Activated CD4-positive, CD25-positive, alpha-beta regulatory T cell treated with anti-CD3 and anti-CD28 coated beads, Interleukin-2, amount 50 U/mL, for 16 hours (primary cell): Measurements from ENCODE around the gene GAS6.
"Not testable (repeated sequence)": the region's sequence is repeated elsewhere in the genome, so short reads cannot be mapped to it uniquely, and the experiment has no call there.

Experiments used
- DNase-seq: peaks from one replicate; pipeline ENCODE4 v3.0.0-alpha.2; 2020; ENCODE audit warnings: low read depth, low spot score

The GAS6 gene

GRCh38 chr13:113791226-113791625 is 72.7 kb downstream of the GAS6 start:
- DNase-seq, result no peak

- not testable (repeated sequence) for DNase-seq
Measured at GRCh38 chr13:113789931-113790330, 73.9 kb downstream of the GAS6 start.

DNA sequence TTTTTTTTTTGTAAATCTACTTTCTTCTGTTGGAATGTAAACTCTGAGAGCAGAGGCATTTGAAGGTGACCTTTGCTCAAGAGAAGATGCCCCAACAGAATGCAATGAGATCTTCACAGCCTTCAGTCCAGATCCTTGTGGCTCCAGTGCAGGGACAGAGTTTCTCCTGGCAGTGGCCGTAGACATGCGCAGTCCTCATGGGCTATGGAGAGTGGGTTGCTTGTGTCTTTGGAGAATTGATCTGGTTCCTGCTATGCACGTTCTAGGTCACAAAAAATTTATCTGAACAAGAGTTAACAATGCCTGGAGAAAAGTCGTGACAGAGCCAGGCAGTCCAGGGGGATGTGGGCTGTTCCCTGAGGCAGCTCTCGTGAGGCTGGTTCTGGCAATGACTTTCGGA is 74.7 kb downstream of the GAS6 start:
- no peak for DNase-seq

DNA sequence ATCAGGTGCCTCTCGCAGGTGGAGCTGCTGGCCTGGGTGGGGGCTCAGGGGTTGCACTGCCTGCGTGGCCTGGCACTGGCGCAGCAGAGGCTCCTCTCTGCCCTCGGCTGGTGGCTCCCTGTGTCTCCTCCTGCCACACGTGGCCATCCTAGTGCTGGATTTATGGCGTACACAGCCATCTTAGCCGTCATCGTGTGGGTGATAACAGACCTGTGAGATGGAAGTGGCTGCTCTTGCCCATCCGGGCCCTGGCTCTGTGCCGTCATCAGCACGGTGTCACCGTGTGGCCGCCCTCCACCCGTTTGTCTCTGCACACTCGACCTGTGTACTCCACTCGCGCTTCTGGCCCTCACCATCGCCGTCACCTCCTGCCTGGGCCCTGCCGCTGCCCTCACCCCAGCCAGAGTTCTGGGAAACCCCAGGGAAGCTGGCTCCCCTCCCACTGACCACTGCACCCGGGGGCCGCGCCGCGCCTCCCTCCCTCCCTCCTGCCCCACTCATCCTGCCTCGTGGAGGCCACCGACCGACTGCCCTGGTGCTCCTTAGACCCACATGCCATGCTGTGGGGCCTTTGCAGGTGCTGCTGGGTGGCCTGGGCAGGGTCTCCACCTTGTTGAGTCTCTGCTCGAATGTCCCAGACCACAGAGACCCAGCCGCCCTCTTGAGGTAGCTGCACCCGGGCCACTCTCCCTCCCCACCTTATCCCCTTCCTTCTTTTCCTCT is 75.3 kb downstream of the GAS6 start:
- DNase-seq, result no peak

GRCh38 chr13:113787694-113788093 is 76.2 kb downstream of the GAS6 start:
- no peak for DNase-seq

DNA sequence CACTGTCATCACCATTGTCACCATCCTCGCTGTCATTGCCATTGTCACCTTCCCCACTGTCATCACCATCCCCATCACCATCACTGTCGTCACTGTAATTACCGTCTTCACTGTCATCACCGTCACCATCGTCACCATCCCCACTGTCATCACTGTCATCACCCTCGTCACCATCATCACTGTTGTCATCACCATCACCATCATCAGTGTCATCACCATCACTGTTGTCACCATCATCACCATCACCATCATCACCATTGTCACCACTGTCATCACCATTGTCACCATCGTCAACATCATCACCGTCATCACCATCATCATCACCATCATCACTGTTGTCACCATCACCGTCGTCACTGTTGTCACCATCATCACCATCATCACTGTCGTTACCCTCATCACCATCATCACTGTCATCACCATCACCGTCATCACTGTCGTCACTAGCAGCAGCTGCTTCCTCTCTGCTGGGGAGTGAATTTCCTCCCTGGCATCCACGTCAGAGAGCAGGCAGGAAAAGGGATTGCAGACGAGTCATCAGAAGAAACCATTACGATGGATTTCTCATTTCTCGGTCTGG is 77.5 kb downstream of the GAS6 start:
- DNase-seq, result no peak

- no peak for DNase-seq
Measured at GRCh38 chr13:113785051-113786010, 78.5 kb downstream of the GAS6 start.

DNA sequence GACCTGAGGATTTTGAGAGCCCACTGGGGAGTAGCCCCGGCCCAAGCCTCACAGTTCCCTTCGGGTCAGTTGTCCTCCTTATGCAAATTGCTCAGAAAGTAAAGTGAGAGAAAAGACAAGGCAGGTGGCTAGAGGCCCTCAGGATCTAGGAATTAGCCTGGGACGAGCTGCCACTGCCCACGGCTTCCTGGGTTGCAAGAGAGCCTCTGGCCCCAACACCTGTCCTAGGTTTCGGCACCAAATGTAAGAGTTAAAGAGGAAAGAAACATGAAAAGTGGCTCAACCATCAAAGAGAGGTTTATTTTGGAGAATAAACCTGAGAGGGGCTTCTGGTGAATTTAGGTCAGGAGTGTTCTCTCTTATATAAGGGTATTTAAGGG is 79.2 kb downstream of the GAS6 start:
- no peak for DNase-seq

DNA sequence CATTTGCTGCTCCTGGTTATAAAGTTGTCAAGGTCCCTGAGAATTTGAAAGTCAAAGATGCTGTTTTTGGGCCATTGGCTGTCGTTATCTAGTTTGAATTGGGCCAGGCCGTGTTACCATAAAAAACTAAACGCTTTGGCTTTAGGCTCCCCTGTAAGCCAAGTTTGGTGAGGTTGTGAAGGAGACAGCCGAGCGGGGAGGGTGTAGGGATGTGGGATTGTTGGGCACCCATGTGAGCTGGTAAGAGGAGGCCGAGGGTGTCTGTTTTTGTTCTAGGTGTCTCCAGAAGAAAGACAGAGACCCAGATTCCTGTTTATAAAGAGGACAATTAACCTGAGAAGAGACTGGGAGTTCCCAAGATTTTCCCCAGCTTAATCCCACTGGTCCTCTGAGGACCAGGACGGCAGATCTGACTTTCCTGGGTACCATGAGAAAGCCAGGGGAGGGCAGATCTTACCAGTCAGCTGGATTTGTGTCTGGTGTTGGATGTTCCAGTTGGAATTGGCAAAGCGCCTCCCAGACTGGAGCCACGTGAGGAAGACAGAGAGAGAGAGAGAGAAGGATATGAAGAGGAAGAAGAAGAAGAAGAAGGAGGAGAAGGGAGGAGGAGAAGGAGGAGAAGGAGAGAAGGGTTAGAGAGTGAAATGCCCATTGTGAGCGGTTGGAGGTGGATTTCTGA is 79.8 kb downstream of the GAS6 start:
- no peak for DNase-seq

GRCh38 chr13:113783200-113783881 is 80.5 kb downstream of the GAS6 start:
- no peak for DNase-seq

GRCh38 chr13:113782472-113782871 is 81.4 kb downstream of the GAS6 start:
- DNase-seq, result no peak

- no peak for DNase-seq
Measured at GRCh38 chr13:113781571-113781970, 82.3 kb downstream of the GAS6 start.

DNA sequence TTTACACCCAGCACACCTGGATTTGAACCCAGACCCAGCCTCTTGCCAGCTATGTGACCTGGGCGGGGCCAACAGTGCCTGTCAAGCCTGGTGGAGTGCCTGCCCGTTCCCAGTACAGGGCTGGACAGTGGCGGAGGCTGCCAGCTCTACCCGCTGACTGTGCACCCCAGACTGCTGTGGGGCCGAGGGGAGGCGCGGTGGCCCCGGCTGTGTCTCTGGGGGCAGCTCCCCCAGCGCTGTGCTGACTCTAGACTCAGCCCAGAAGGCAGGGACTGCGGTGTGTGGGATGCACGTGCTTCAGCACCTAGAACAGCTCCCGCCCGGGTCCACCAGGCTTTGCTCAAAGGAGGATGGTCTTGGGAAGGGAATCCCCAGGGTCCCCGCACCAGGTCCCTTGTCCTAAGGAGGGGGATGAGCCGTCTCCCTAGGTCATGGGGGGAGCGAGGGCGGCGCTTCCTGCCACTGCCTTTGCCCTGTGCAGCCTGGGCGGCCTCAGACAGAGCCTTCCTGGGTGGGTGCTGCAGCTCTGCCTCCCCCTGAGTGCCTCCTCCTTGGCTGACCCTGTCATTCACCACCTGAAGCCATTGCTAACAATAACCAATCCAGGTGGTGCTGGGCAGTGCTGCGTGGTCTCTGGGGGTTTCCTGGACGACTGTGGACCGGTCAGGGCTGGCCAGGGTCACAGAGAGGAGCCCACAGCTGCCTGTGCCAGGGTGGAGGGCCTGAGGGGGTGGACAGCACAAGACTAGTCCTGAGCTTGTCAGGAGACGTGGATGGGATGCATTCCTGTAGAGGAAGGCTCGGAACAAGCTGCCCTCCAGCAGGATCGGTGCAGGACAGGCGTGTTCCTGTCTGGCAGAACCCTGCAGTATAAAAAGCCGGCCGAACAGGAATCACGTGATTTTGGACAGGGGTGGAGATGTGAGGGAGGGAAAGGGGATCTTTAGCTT is 86.3 kb downstream of the GAS6 start:
- no peak for DNase-seq

GRCh38 chr13:113776231-113777125 is 87.4 kb downstream of the GAS6 start:
- DNase-seq, result no peak

DNA sequence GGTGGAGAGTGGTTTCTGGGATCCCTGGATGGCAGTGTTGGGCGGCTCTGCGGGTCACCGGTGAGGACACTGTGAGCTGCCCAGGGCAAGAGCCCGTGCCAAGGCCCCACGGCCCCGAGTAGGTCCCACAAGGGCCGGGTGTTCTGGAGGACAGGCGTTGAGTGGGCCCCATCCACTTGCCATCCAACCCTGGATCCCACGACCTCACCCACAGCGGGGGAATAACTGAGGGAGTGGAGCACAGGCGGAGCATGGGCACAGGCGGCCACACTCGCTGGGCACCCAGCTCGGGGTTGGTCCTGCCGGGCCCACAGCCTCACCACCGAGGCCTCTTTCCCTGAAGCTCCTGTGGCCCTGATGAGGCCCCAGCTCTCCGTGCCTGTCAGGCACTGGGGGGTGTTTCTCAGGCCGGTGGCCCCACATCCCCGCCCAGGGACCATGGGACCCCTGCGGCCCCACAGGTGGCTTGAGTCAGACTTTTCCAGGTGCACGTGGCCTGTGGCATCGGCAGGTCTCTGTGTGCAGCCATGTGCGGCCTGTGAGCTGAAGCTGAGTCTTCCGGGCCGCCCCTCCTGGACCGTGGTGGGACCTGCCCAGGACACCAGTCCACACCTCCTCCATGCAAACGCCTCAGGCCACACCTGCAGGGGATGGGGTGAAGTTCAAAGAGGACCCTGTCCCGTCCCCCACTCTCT is 88.3 kb downstream of the GAS6 start:
- no peak for DNase-seq

DNA sequence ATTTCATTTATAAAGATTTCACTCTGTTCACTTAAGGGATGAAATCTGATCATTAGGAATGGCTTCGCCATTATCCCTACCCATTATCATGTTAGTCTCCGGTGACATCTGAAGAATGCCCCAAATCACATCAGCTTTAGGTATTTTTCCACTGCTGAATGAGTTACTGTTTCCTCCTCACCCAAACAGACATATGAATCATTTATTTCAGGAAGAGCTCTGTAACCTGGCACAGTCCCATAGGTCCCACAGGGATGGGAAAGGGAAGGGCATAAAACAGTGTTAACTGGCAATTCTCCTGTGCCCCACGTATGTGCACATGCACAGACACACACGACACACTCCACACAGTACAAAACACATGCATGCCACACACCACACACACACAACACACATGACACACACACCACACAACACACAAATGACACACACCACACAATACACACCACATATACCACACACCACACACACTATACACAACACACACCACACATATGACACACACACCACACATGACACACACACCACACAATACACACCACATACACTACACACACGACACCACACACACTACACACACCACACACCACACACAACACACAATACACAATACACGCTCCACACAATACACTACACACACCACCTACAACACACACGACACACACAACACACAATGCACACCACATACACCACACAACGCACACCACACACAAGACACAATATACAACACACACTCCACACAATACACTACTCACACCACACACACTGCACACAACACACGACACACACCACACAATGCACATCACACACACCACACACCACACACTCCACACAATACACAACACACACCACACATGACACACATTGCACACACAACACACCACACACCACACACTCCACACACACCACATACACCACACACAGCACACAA is 89.4 kb downstream of the GAS6 start:
- no peak for DNase-seq

GRCh38 chr13:113771709-113772331 is 92.1 kb downstream of the GAS6 start:
- DNase-seq, result no peak
